Activated CD4-positive, alpha-beta T cell treated with anti-CD3 and anti-CD28 coated beads, Interleukin-2, Interleukin-4, amounts not matched to agents 100 ng/mL and 50 ng/mL, durations not matched to agents 16 hours and 8 hours (primary cell): Measurements from ENCODE around the gene PGM1.
A peak's percentile ranks its signal among the peaks of the same experiment; 100 is the strongest.
"Not testable (repeated sequence)": the region's sequence is repeated elsewhere in the genome, so short reads cannot be mapped to it uniquely, and the experiment has no call there.

Source experiments
- DNase-seq: peaks from one replicate; pipeline ENCODE4 v3.0.0-alpha.2; 2020; ENCODE audit warnings: low spot score

The PGM1 gene

GRCh38 chr1:63593303-63593885 lies at the start of gene PGM1:
Gene PGM1 (plus strand): TSS chr1:63593411. CDS start chr1:63593489, 78 bp downstream.
- peak; percentile 69 for DNase-seq

- no peak for DNase-seq
Measured at GRCh38 chr1:63545780-63546179, 47.4 kb upstream of the PGM1 start.

- DNase-seq: no peak
Measured at GRCh38 chr1:63547621-63548294, 45.5 kb upstream of the PGM1 start.

GRCh38 chr1:63548303-63548702 lies 44.9 kb upstream of the PGM1 start:
- DNase-seq: no peak

GRCh38 chr1:63548877-63549276 lies 44.3 kb upstream of the PGM1 start:
- DNase-seq: no peak

GRCh38 chr1:63555480-63555879 lies 37.7 kb upstream of the PGM1 start:
- DNase-seq: no peak

- peak; percentile 12 for DNase-seq
Measured at GRCh38 chr1:63557365-63557987, 35.7 kb upstream of the PGM1 start.

GRCh38 chr1:63559357-63559756 lies 33.9 kb upstream of the PGM1 start:
- DNase-seq: no peak

GRCh38 chr1:63563745-63564144 lies 29.5 kb upstream of the PGM1 start:
- no peak for DNase-seq

- DNase-seq: no peak
Measured at GRCh38 chr1:63569068-63569467, 24.1 kb upstream of the PGM1 start.

- DNase-seq: no peak
Measured at GRCh38 chr1:63569640-63570316, 23.4 kb upstream of the PGM1 start.

- not testable (repeated sequence) for DNase-seq
Measured at GRCh38 chr1:63572686-63573085, 20.5 kb upstream of the PGM1 start.

GRCh38 chr1:63574203-63574796 lies 18.9 kb upstream of the PGM1 start:
- DNase-seq: not testable (repeated sequence)

- DNase-seq: peak; percentile 22
Measured at GRCh38 chr1:63575340-63575826, 17.8 kb upstream of the PGM1 start.

- not testable (repeated sequence) for DNase-seq
Measured at GRCh38 chr1:63586326-63586725, 6.9 kb upstream of the PGM1 start.

GRCh38 chr1:63590166-63590560 lies 3.0 kb upstream of the PGM1 start:
- DNase-seq: no peak

GRCh38 chr1:63592536-63593302 lies 492 bp upstream of the PGM1 start:
- DNase-seq: no peak

GRCh38 chr1:63593886-63594605 lies 835 bp downstream of the PGM1 start:
- peak; percentile 81 for DNase-seq

- DNase-seq: no peak
Measured at GRCh38 chr1:63595435-63595834, 2.2 kb downstream of the PGM1 start.

- no peak for DNase-seq
Measured at GRCh38 chr1:63599799-63600198, 6.6 kb downstream of the PGM1 start.

- no peak for DNase-seq
Measured at GRCh38 chr1:63600248-63600647, 7.0 kb downstream of the PGM1 start.
